Uterus (tissue), 4 donors: ENCODE results near the gene SOX5. TPM values are rescaled to one million over a fixed set of nuclear protein-coding genes. Genes with fewer than 3 reads are reported as not detected.

Source experiments
- DNase-seq, 2 donors: peaks; one replicate each; pipeline ENCODE4 v3.0.0-alpha.2; 2019 to 2020
- H3K27ac ChIP-seq, 2 donors: fragments of 200-600 bp; sonication (generic); 1 replicate in 1 of 2; 2 replicates in 1 of 2; pipeline ENCODE4 v1.5.1; 2016 to 2018
- H3K27me3 ChIP-seq, 2 donors: fragments of 200-600 bp; sonication (generic); one replicate each; pipeline ENCODE4 v1.5.1; 2018 to 2019; ENCODE audit warnings: control low read depth in 1 of 2
- H3K36me3 ChIP-seq, 2 donors: fragments of 200-600 bp; sonication (generic); one replicate each; pipeline ENCODE4 v1.5.1; 2019; ENCODE audit warnings: control low read depth in 1 of 2
- H3K4me1 ChIP-seq, 2 donors: fragments of 200-600 bp; sonication (generic); one replicate each; pipeline ENCODE4 v1.5.1; 2018 to 2019; ENCODE audit warnings: control low read depth in 1 of 2
- H3K4me3 ChIP-seq, 2 donors: fragments of 200-600 bp; sonication (generic); 1 replicate in 1 of 2; 2 replicates in 1 of 2; pipeline ENCODE4 v1.5.1; 2018 to 2019; ENCODE audit warnings: mild to moderate bottlenecking in 1 of 2
- H3K9me3 ChIP-seq, 2 donors: fragments of 200-600 bp; sonication (generic); one replicate each; pipeline ENCODE4 v1.5.1; 2019; ENCODE audit warnings: control low read depth in 1 of 2
- POLR2A ChIP-seq, 2 donors: fragments of 450-650 bp; IDR thresholded peaks; one replicate each; pipeline ENCODE4 v1.6.1; 2016; ENCODE audit warnings: antibody characterized with exemption in 2 of 2, mild to moderate bottlenecking in 1 of 2, moderate library complexity in 1 of 2
- intact Hi-C: fragments of 100-400 bp; cut with DNase I; formaldehyde crosslinking; loops from one replicate; pipeline ENCODE4 v1.15.1; 2023; ENCODE audit warnings: low total_unique reads
- total RNA-seq, 4 donors: library from RNA; depleted of rRNA in 3 of 4; stranded (reverse); fragments of >200 nt in 3 of 4; gene quantifications; one replicate each; pipeline versions ENCODE4 v1.1.0 to v1.2.4, GENCODE V29; 2014 to 2023
- TF ChIP-seq, protein P1 (sequence below), 4 experiments: fragments of 200-600 bp in 2 of 4; fragments of 450-650 bp in 2 of 4; sonication (generic) in 2 of 4; IDR thresholded peaks; one replicate each; pipeline ENCODE4 v1.5.1; 2016 to 2019; ENCODE audit warnings: antibody characterized with exemption in 4 of 4, mild to moderate bottlenecking in 2 of 4, moderate library complexity in 1 of 4
- donor health status: DM: yes; HTN: yes; CAD: no.

SOX5 gene
- total RNA-seq, 4 donors from 2014 or later, result 9.1 to 69.5 (median 31.2) TPM

- intact Hi-C loops, result no loop called here
- no peaks in the 10 kb centered on the region for H3K27me3 ChIP-seq
- H3K27ac ChIP-seq, result no peak overlapping the region
- no peaks in the 10 kb centered on the region for H3K4me1 ChIP-seq
- DNase-seq, result no peak
- no peaks in the 10 kb centered on the region for H3K36me3 ChIP-seq
- no peaks in the 10 kb centered on the region for H3K9me3 ChIP-seq
- no peak overlapping the region for H3K4me3 ChIP-seq
- TF ChIP-seq POLR2A (IDR thresholded peaks at IDR 0.05), result no peak
- TF ChIP-seq, protein P1, sequence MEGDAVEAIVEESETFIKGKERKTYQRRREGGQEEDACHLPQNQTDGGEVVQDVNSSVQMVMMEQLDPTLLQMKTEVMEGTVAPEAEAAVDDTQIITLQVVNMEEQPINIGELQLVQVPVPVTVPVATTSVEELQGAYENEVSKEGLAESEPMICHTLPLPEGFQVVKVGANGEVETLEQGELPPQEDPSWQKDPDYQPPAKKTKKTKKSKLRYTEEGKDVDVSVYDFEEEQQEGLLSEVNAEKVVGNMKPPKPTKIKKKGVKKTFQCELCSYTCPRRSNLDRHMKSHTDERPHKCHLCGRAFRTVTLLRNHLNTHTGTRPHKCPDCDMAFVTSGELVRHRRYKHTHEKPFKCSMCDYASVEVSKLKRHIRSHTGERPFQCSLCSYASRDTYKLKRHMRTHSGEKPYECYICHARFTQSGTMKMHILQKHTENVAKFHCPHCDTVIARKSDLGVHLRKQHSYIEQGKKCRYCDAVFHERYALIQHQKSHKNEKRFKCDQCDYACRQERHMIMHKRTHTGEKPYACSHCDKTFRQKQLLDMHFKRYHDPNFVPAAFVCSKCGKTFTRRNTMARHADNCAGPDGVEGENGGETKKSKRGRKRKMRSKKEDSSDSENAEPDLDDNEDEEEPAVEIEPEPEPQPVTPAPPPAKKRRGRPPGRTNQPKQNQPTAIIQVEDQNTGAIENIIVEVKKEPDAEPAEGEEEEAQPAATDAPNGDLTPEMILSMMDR (IDR thresholded peaks at IDR 0.05), result no peak
Measured at GRCh38 chr12:23546756-23547155, 402.7 kb downstream of the SOX5 start.

- no peak overlapping the region for H3K27ac ChIP-seq
- H3K4me1 ChIP-seq, result no peaks in the 10 kb centered on the region
- H3K36me3 ChIP-seq, result no peaks in the 10 kb centered on the region
- no peaks in the 10 kb centered on the region for H3K9me3 ChIP-seq
- no peak overlapping the region for H3K4me3 ChIP-seq
- no peaks in the 10 kb centered on the region for H3K27me3 ChIP-seq
- no peak for TF ChIP-seq POLR2A (IDR thresholded peaks at IDR 0.05)
- TF ChIP-seq, protein P1 (IDR thresholded peaks at IDR 0.05), result no peak
- intact Hi-C loops, result no loop called here
- DNase-seq, result no peak
Measured at GRCh38 chr12:23543767-23544166, 405.7 kb downstream of the SOX5 start.

DNA sequence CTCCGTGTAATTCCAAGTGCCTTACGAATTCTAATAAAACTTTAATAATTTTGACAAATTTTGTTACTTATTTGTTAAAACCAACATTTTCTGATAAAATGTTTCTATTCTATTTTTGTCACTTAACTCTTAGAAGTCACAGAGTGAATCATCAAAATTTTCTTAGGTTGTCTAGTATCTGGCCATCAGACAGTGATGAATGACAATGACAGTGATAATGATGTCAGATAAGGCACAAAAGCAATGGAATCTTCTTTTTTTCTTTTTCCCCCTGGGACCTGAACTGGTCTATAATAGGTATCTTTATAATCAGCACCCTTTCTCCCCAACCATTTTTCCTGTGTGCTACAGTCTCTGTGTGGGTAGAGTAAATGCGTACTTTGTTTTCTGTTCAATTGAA is 407.3 kb downstream of the SOX5 start:
- Histone ChIP-seq H3K4me3 (no peak overlapping the region), H3K4me1 (no peaks in the 10 kb centered on the region), H3K36me3 (no peaks in the 10 kb centered on the region), H3K27me3 (no peaks in the 10 kb centered on the region), H3K9me3 (no peaks in the 10 kb centered on the region), H3K27ac (no peak overlapping the region)
- DNase-seq, result no peak
- intact Hi-C loops, result no loop called here
- no peak for TF ChIP-seq POLR2A (IDR thresholded peaks at IDR 0.05)

- no peak for DNase-seq
- intact Hi-C loops, result no loop called here
- Histone ChIP-seq H3K4me1 (no peaks in the 10 kb centered on the region), H3K27me3 (no peaks in the 10 kb centered on the region), H3K4me3 (no peak overlapping the region), H3K36me3 (no peaks in the 10 kb centered on the region), H3K27ac (no peak overlapping the region), H3K9me3 (no peaks in the 10 kb centered on the region)
- TF ChIP-seq, protein P1 (IDR thresholded peaks at IDR 0.05), result no peak
- no peak for TF ChIP-seq POLR2A (IDR thresholded peaks at IDR 0.05)
Measured at GRCh38 chr12:23540572-23540971, 408.9 kb downstream of the SOX5 start.

GRCh38 chr12:23536293-23536692 is 413.2 kb downstream of the SOX5 start:
- Histone ChIP-seq H3K9me3 (no peaks in the 10 kb centered on the region), H3K27ac (no peak overlapping the region), H3K27me3 (no peaks in the 10 kb centered on the region), H3K4me3 (no peak overlapping the region), H3K36me3 (no peaks in the 10 kb centered on the region), H3K4me1 (no peaks in the 10 kb centered on the region)
- DNase-seq, result no peak
- intact Hi-C loops, result no loop called here
- no peak for TF ChIP-seq POLR2A (IDR thresholded peaks at IDR 0.05)
- TF ChIP-seq, protein P1 (IDR thresholded peaks at IDR 0.05), result no peak

DNA sequence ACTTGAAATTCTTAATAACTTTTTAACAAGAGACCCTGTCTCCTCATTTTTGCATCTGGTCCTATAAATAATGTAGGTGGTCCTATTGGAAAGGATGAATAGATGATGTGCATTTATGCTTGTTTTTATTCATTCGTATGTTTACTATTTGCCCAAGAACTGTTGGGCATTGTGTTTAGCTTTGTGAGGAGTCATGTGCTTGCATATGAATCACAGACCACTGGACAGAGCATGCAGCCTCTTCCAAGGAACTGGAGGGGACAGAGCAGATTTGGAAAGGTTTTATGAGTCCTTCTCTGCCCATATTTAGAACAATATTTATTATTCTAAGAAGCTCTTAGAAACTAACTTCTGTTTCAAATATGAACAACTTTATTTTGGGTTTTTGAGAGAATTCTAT is 414.0 kb downstream of the SOX5 start:
- Histone ChIP-seq H3K9me3 (no peaks in the 10 kb centered on the region), H3K4me1 (no peaks in the 10 kb centered on the region), H3K27me3 (no peaks in the 10 kb centered on the region), H3K36me3 (no peaks in the 10 kb centered on the region), H3K27ac (no peak overlapping the region), H3K4me3 (no peak overlapping the region)
- no peak for TF ChIP-seq POLR2A (IDR thresholded peaks at IDR 0.05)
- TF ChIP-seq, protein P1 (IDR thresholded peaks at IDR 0.05), result no peak
- no peak for DNase-seq
- intact Hi-C loops, result no loop called here
